Neural progenitor cell (in vitro differentiated cells): ENCODE data around the gene EXOC7.

ENCODE experiments used
- EZH2 ChIP-seq: fragments of 200-600 bp; sonication (generic); IDR thresholded peaks from 2 replicates; pipeline ENCODE4 v1.6.1; 2017; ENCODE audit warnings: antibody characterized with exemption, mild to moderate bottlenecking, moderate library complexity
- EZH2phosphoT487 ChIP-seq: fragments of 200-600 bp; sonication (generic); IDR thresholded peaks from 2 replicates; pipeline ENCODE4 v1.6.1; 2017; ENCODE audit warnings: antibody characterized with exemption
- TF ChIP-seq, protein P1 (sequence below): fragments of 200-600 bp; sonication (generic); IDR thresholded peaks from 2 replicates; pipeline ENCODE4 v1.5.1; 2017; ENCODE audit warnings: antibody characterized with exemption, mild to moderate bottlenecking

DNA sequence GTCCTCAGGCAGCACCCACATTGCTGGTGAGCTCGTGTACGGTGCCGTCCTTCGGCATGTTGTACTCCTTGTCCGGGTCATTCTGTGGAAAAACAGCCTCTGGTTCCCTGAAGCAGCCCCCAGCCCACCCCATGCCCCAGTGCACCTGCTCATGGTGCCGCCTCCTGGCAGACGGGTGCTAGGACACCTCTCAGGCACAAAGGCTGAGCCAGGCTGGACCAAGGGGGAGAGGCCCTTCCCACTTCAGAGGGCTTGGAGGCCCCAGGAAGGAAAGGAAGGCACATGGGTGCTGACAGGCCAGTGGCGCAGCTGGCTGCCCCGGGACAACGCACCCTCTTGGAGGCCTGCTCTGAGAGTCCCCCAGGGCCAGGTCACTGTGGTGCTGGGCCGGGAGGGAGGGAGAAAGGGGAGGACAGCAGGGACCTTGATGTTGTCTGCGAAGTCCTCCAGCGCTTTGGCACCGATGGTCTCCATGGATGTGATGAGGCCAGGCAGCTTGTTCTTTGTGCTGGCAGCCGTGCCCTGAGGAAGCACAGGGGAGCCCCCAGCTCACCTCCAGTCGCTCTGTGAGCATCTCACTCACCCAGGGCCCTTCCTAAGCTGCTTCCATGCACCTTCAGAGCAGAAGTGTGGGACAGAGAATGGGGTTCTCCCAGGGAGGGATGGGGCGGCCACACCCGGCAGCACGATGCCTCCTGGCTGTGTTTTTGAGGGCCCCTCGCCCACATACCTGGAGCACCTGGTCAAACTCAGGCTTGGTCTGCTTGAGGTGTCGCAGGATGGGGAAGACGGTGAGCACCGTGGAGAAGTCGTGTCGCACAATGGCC, 15.3 kb downstream of the EXOC7 start:
- TF ChIP-seq EZH2phosphoT487 (no peak), EZH2 (no peak)
- TF ChIP-seq, protein P1, sequence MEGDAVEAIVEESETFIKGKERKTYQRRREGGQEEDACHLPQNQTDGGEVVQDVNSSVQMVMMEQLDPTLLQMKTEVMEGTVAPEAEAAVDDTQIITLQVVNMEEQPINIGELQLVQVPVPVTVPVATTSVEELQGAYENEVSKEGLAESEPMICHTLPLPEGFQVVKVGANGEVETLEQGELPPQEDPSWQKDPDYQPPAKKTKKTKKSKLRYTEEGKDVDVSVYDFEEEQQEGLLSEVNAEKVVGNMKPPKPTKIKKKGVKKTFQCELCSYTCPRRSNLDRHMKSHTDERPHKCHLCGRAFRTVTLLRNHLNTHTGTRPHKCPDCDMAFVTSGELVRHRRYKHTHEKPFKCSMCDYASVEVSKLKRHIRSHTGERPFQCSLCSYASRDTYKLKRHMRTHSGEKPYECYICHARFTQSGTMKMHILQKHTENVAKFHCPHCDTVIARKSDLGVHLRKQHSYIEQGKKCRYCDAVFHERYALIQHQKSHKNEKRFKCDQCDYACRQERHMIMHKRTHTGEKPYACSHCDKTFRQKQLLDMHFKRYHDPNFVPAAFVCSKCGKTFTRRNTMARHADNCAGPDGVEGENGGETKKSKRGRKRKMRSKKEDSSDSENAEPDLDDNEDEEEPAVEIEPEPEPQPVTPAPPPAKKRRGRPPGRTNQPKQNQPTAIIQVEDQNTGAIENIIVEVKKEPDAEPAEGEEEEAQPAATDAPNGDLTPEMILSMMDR = peak; percentile 29
